ENCODE data around the gene SEZ6L.

- no peak for TF ChIP-seq EZH2 (IDR thresholded peaks at IDR 0.05; ENCODE audit: insufficient read depth, low read length)
- TF ChIP-seq, protein P1, sequence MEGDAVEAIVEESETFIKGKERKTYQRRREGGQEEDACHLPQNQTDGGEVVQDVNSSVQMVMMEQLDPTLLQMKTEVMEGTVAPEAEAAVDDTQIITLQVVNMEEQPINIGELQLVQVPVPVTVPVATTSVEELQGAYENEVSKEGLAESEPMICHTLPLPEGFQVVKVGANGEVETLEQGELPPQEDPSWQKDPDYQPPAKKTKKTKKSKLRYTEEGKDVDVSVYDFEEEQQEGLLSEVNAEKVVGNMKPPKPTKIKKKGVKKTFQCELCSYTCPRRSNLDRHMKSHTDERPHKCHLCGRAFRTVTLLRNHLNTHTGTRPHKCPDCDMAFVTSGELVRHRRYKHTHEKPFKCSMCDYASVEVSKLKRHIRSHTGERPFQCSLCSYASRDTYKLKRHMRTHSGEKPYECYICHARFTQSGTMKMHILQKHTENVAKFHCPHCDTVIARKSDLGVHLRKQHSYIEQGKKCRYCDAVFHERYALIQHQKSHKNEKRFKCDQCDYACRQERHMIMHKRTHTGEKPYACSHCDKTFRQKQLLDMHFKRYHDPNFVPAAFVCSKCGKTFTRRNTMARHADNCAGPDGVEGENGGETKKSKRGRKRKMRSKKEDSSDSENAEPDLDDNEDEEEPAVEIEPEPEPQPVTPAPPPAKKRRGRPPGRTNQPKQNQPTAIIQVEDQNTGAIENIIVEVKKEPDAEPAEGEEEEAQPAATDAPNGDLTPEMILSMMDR (IDR thresholded peaks at IDR 0.05; ENCODE audit: insufficient read depth, low read depth, low read length): no peak
Observed at GRCh38 chr22:26374391-26375026, 205.2 kb downstream of the SEZ6L start.
